ENCODE results near the gene STK26.

The STK26 gene

GRCh38 chrX:132101799-132102198 is 78.7 kb downstream of the STK26 start:
- H3K4me3 ChIP-seq (replicated peaks; ENCODE audit: low read depth, low read length) = no peak overlapping the region
- H3K36me3 ChIP-seq (ENCODE audit: control insufficient read depth, insufficient read depth, low read length) = no peaks in the 10 kb centered on the region
- no peaks in the 10 kb centered on the region for H3K27me3 ChIP-seq (replicated peaks; ENCODE audit: control insufficient read depth, insufficient read depth, low read length)
- no peak for DNase-seq (ENCODE audit: extremely low read depth, insufficient read length)
- no peak for TF ChIP-seq CTCF (IDR thresholded peaks at IDR 0.05; ENCODE audit: insufficient read depth, low read length, poor library complexity, severe bottlenecking)

GRCh38 chrX:132107291-132107690 is 84.2 kb downstream of the STK26 start:
- no peak for DNase-seq (ENCODE audit: extremely low read depth, insufficient read length)
- no peaks in the 10 kb centered on the region for H3K36me3 ChIP-seq (ENCODE audit: control insufficient read depth, insufficient read depth, low read length)
- no peak for TF ChIP-seq CTCF (IDR thresholded peaks at IDR 0.05; ENCODE audit: insufficient read depth, low read length, poor library complexity, severe bottlenecking)
- no peaks in the 10 kb centered on the region; the same call in 1 of the 2 replicates for H3K27me3 ChIP-seq (replicated peaks; ENCODE audit: control insufficient read depth, insufficient read depth, low read length)
- no peak overlapping the region for H3K4me3 ChIP-seq (replicated peaks; ENCODE audit: low read depth, low read length)

GRCh38 chrX:132114607-132115006 is 91.5 kb downstream of the STK26 start:
- no peak for TF ChIP-seq CTCF (IDR thresholded peaks at IDR 0.05; ENCODE audit: insufficient read depth, low read length, poor library complexity, severe bottlenecking)
- no peaks in the 10 kb centered on the region; the same call in 1 of the 2 replicates for H3K27me3 ChIP-seq (replicated peaks; ENCODE audit: control insufficient read depth, insufficient read depth, low read length)
- no peak for DNase-seq (ENCODE audit: extremely low read depth, insufficient read length)

GRCh38 chrX:132115792-132116191 is 92.7 kb downstream of the STK26 start:
- no peaks in the 10 kb centered on the region for H3K36me3 ChIP-seq (ENCODE audit: control insufficient read depth, insufficient read depth, low read length)
- no peak overlapping the region for H3K4me3 ChIP-seq (replicated peaks; ENCODE audit: low read depth, low read length)
- DNase-seq (ENCODE audit: extremely low read depth, insufficient read length) = no peak
- H3K27me3 ChIP-seq (replicated peaks; ENCODE audit: control insufficient read depth, insufficient read depth, low read length) = no peaks in the 10 kb centered on the region; the same call in 1 of the 2 replicates
- TF ChIP-seq CTCF (IDR thresholded peaks at IDR 0.05; ENCODE audit: insufficient read depth, low read length, poor library complexity, severe bottlenecking) = no peak

More at GRCh38 chrX:132114607-132115006, 91.5 kb downstream of the STK26 start:
- Histone ChIP-seq H3K36me3 (ENCODE audit: control insufficient read depth, insufficient read depth, low read length) (no peaks in the 10 kb centered on the region), H3K4me3 (replicated peaks; ENCODE audit: low read depth, low read length) (no peak overlapping the region)

- no peak for DNase-seq (ENCODE audit: extremely low read depth, insufficient read length)
- H3K27me3 ChIP-seq (replicated peaks; ENCODE audit: control insufficient read depth, insufficient read depth, low read length) = no peaks in the 10 kb centered on the region; the same call in 1 of the 2 replicates
- H3K36me3 ChIP-seq (ENCODE audit: control insufficient read depth, insufficient read depth, low read length) = no peaks in the 10 kb centered on the region
- TF ChIP-seq CTCF (IDR thresholded peaks at IDR 0.05; ENCODE audit: insufficient read depth, low read length, poor library complexity, severe bottlenecking) = no peak
- H3K4me3 ChIP-seq (replicated peaks; ENCODE audit: low read depth, low read length) = no peak overlapping the region
These were observed 95.3 kb downstream of the STK26 start for GRCh38 chrX:132118358-132118757.

GRCh38 chrX:132119283-132119682 is 96.2 kb downstream of the STK26 start:
- H3K4me3 ChIP-seq (replicated peaks; ENCODE audit: low read depth, low read length) = no peak overlapping the region
- TF ChIP-seq CTCF (IDR thresholded peaks at IDR 0.05; ENCODE audit: insufficient read depth, low read length, poor library complexity, severe bottlenecking) = no peak
- DNase-seq (ENCODE audit: extremely low read depth, insufficient read length) = no peak
- H3K36me3 ChIP-seq (ENCODE audit: control insufficient read depth, insufficient read depth, low read length) = no peaks in the 10 kb centered on the region
- no peaks in the 10 kb centered on the region; the same call in 1 of the 2 replicates for H3K27me3 ChIP-seq (replicated peaks; ENCODE audit: control insufficient read depth, insufficient read depth, low read length)
